ENCODE measurements around the gene GFRAL.
"Not testable (repeated sequence)": the region's sequence is repeated elsewhere in the genome, so short reads cannot be mapped to it uniquely, and the experiment has no call there.

GFRAL gene

DNA sequence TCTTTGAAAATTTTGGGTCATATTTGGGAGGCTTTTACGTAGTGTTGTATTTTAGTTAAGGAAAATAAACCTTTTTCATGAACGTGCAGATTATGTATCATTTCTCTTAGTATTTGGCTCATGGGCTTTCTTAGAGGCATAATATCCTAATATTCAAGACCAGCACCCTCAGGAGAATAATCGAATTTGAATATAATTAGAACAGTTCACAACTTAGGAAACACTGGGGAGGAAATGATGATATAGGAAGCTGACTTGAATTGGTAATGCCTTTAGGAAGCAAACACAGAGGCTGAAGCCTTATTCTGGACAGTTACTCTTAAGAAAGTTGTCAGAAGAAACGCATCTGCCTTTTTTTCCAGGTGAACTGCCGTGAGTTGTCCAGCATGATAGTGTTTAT, at the start of gene GFRAL:
TSS of gene GFRAL (plus strand) at position 301 of the 400 bp plus-strand sequence. CDS start at position 387, 86 bp downstream.
- FAIRE-seq: no peak

DNA sequence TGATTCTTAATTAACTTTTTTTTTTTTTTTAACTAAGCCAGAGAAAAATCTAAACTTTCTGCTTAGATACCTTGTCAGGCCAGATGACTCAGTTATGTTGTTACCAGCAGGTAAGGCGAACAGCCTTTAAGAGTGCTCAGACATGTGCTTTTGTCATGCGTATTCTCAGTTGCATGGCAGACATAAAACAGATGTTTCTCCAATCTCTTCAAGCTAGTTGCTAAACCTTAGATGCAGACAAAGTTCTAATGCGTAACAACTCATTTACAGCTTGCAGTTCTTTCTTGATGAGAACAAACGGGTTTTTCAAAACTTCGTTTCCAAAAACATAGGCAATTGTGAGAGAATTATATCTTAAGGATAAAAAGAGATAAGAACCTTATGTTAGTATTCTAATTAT, 49.6 kb upstream of the GFRAL start:
- FAIRE-seq: no peak

DNA sequence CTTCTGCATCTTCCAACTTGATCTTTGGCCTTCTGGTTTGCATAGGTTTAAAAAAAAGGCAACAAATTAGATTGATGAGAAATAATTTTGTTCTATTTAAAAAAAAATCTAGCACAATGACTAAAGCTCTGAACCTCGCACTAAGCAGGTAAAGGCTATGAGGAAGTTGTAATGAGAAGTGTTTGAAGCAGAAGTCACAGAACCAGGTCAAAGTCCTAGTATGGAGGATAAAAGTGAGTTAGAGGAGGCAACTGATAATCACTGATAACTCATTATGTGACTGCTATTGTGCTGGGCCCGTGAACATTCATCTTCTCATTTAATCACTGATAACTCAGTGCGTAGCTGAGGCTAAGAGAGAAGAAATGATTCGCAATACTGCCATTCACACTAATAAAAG, 46.1 kb upstream of the GFRAL start:
- no peak for FAIRE-seq

DNA sequence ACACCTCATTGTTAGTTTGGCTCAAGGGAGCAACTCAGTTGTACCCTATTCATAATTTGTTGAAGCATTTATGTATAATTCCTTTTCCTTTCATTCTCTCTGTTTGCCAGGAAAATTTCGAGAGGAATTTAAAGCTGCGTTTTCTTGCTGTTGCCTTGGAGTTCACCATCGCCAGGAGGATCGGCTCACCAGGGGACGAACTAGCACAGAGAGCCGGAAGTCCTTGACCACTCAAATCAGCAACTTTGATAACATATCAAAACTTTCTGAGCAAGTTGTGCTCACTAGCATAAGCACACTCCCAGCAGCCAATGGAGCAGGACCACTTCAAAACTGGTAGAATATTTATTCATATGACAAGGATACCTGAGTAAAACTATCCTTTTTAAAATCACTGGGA, 45.2 kb upstream of the GFRAL start:
- FAIRE-seq: no peak

DNA sequence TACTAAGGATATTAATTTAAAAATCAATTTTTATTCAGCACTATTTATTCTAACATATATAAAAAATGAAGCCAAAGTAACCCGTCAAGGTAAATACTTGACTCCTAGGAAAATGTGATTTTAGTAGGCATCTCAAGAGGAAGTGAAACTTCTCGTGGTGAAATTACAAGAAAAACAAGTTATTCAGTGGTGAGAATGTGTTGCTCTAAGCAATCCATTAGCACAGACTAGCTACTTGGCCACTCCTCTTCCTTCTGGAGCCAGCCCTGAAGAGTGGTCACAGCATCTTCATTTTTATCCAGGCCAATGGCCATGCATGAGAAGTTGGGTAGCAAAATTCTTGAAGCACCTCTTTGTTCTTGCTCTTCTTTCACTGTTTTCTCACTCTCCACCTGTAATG, 40.4 kb upstream of the GFRAL start:
- FAIRE-seq: no peak

- FAIRE-seq: no peak
Observed at GRCh38 chr6:55290736-55291135, 36.5 kb upstream of the GFRAL start.

- FAIRE-seq: no peak
Observed at GRCh38 chr6:55293116-55293515, 34.2 kb upstream of the GFRAL start.

GRCh38 chr6:55297214-55297613, 30.1 kb upstream of the GFRAL start:
- not testable (repeated sequence) for FAIRE-seq

- no peak for FAIRE-seq
Observed at GRCh38 chr6:55299286-55299985, 27.8 kb upstream of the GFRAL start.

DNA sequence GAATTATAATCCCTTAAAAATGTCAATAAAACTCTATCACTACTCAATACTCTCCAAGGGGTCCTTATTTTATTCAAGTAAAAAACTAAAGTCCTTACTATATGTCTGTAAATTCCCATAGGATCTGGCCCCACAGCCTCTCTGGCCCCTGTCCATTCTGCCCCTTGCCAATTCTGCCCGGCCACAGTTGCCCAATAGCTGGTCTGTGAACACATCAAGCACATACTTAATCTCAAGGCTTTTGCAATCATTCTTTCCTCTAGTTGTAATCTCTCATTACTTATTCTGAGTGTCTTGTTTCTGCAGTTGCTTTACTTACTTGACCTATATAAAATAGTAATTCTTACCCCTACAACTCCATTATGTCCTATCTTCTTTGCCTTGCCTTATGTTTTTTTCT, 22.5 kb upstream of the GFRAL start:
- no peak for FAIRE-seq

DNA sequence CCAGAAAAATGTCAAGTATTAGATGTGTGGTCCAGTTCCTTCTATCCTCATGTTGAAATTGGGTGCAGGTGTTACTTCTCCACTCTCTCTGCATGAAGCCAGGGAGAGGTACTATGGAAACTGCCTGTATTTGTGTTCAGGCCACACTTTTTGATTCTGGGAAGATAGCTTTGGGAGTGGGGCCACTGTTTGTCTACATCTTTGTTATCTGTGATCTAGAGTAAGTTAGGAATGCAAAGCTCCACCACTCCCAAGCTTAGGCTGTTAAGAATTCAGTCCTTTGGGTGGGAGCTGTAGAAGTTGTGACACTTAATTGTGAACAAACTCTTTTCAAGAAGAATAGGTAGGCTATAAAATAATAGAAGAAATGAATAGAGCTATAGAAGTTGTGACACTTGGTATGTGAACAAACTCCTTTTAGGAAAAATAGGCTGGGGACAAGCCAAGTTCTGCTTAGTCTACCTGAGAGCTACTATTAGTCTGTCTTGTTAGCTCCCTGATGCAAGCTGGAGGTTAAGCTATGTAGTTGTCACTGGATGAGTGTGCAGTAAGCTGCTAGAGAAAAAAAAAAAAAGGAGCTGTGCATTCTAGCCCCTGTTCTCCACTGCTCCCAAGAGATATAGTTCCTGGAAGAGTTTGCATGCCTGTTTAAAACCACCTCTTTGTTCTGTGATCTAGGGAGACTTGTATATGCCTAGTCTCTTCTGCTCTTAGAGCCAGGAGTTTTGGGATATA, 7.1 kb upstream of the GFRAL start:
- no peak for FAIRE-seq

DNA sequence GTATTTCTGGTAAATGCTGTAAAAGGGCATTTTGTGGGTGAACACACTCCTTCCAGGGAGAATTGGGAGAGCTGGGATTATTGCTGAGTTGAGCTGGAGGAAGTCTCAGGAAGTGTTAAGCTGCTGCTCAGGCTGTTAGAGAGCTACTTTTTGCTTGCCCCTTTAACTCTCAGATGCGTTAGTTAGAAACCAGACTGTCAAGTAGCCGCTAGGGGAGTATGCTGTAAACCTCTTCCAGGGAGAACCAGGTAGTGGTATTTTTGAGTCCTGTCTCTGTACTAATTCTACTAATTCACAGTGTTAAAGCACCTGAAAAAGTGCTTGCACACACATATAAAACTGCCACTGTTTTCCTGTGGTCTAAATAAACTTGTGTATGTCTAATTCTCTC, 6.6 kb upstream of the GFRAL start:
- no peak for FAIRE-seq

DNA sequence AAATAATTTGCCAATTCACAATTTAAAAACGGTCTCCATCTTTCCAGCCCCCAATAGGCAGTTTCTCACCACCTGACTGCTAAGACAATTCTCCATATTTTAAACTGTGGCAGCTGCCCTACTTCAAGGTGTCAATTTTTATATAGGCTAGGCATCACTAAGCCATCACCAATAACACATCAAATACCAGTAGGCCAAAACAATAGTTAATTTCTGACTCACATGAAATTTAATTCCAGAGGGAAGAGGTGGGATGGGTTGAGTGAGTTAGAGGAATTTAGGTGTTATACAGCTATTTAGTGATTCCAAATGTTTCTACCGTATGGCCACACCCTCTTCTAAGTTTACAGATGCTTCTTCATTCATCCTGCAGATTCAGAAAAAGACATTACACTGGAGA, 49.9 kb downstream of the GFRAL start:
- FAIRE-seq: no peak

GRCh38 chr6:55379471-55379870, 52.2 kb downstream of the GFRAL start:
- FAIRE-seq: no peak

DNA sequence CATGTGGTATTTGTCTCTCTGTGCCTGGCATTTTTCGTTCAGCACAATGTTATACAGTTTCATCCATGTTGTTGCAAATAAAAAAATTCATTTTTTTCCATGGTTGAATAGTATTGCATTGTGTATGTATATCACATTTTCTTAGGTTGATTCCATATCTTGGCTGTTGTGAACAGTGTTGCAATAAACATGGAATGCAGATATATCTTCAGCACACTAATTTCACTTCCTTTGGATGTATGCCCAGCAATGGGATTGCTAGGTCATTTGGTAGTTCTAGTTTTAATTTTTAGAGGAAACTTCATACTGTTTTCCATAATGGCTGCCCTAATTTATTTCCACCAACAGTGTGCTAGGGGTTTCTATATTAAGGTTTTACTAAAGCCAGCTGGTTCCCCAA, 52.6 kb downstream of the GFRAL start:
- no peak for FAIRE-seq

GRCh38 chr6:55388211-55388610, 60.9 kb downstream of the GFRAL start:
- no peak for FAIRE-seq

GRCh38 chr6:55395871-55396270, 68.6 kb downstream of the GFRAL start:
- FAIRE-seq: no peak

DNA sequence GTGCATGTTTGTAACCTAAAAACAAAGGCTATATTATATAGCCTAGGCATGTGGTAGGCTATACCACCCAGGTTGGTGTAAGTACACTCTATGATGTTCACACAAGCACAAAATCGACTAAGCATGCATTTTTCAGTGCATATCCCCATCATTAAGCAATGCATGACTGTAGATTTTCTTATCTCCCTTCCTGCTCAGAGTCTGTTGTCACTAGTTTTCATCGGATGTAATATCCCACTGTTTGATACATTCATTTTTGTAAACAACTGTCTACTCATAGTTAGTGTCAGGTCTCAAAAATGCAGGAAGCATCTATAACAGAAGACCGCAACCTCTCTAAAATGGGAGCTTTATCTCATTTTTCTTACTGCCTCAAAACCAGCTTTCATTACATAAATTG, 70.7 kb downstream of the GFRAL start:
- no peak for FAIRE-seq

- no peak for FAIRE-seq
Observed at GRCh38 chr6:55399351-55399750, 72.1 kb downstream of the GFRAL start.

DNA sequence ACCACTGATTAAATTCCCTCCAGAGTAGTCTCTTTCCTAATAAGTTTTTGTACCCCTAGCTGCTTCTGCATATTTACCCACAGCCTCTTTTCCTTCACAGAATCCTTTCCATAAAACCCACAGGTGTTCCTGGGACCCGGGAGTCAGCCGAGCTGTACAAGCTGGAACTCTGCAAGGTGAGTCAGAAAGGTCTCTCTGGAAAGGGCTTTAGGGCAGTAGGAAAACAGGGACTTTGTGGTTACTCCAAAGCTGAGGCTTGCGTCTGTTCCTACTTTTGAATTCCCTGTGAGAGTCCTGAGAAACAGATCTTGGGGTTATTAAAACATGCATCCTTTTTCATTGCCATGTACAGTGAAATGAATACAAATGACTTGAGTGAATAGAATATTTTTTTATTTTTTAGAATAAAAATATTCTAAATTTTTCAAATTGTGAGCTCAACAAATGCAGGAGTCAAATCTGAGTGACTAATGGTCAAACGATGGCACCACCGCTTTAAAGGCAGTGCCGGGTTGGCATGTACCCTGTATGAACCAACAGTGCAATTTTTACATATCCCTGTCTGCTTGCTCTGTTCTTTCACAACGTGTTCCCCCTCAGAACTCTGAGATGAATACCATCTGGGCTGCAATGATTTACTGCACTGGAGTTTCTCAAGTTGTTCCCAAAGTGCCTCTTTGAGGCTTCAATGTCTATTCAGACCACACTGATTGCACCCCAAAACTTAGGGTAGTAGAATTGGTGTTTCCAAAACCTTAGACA, 78.4 kb downstream of the GFRAL start:
- FAIRE-seq: no peak

GRCh38 chr6:55410674-55411073, 83.4 kb downstream of the GFRAL start:
- no peak for FAIRE-seq

GRCh38 chr6:55423933-55424332, 96.7 kb downstream of the GFRAL start:
- FAIRE-seq: no peak

DNA sequence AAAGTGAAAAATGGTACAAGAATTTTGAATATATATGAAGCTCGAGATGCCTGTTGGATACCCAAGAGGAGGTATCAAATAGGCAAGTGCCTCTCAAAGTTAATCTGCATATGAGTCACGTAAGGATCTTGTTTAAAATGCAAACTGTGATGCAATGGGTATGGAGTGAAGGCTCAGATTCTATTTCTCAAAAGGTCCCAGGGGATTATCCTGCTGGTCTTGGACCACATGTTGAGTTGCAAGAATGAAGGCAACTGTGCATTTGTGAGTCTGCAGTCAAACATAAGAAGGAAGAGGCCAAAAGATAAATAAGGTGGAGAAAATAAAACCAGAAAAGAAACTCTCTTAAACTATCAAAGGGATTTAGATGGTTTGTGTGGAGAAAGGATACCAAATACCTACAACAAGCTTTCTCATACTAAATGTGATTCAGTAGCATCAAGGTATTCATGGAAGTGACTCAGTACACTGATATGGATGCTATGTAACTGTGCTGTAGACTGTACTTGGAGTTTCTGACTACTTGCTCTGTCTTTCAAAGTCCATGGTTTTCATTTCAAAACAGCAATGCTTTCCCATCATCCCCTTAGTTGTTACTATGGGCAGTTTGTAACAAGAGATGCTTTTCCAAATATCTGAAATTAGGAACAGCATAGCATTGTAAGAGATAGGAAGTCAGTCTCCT, 106.3 kb downstream of the GFRAL start:
- FAIRE-seq: no peak
